Right cardiac atrium (tissue), 5 donors: ENCODE results near the gene SLC9A5. TPM values are rescaled to one million over a fixed set of nuclear protein-coding genes. Genes with fewer than 3 reads are reported as not detected.

Source experiments
- ATAC-seq, 2 donors: fragments of 200-7000 bp; cut with Tn5 transposase; one replicate each; pipeline versions ENCODE4 v1.8.0 to v1.9.1; 2020; ENCODE audit warnings: moderate library complexity in 2 of 2, mild to moderate bottlenecking in 1 of 2
- DNase-seq, 3 donors: peaks; one replicate each; pipeline ENCODE4 v3.0.0-alpha.2; 2020
- H3K27ac ChIP-seq: one replicate; pipeline ENCODE4 v1.5.1; 2013; ENCODE audit warnings: mild to moderate bottlenecking, low read length, control low read depth, moderate library complexity
- H3K27me3 ChIP-seq: one replicate; pipeline ENCODE4 v1.6.1; 2013; ENCODE audit not compliant: control insufficient read depth, insufficient read depth
- H3K4me1 ChIP-seq: one replicate; pipeline ENCODE4 v1.6.1; 2013; ENCODE audit warnings: low read length; ENCODE audit not compliant: control insufficient read depth, insufficient read depth
- H3K4me3 ChIP-seq: one replicate; pipeline ENCODE4 v1.5.1; 2013; ENCODE audit warnings: low read length, control low read depth
- H3K9me3 ChIP-seq: one replicate; pipeline ENCODE4 v1.6.1; 2013; ENCODE audit warnings: low read length; ENCODE audit not compliant: control insufficient read depth
- WGBS: extraction: QIAGEN DNeasy Blood & Tissue Kit; methylation state at CpG from one replicate; pipeline ENCODE4 v1.1.7; 2013; 5-methylcytosine and 5-hydroxymethylcytosine counted together
- intact Hi-C, 4 donors: fragments of 100-400 bp; cut with DNase I; formaldehyde crosslinking; loops; one replicate each; pipeline versions ENCODE4 v1.11.0 to v1.14.0; 2022 to 2023
- polyA plus RNA-seq: library from polyadenylated mRNA; stranded (reverse); fragments of 200-250 nt; gene quantifications from one replicate; pipeline ENCODE4 v1.2.3, GENCODE V29; 2013
- total RNA-seq, 4 donors: library from RNA; stranded (reverse); fragmentation: NEBNext Ultra II Directional; extraction: Animal tissue kit (Norgen Biotek cat#: 25700); gene quantifications; one replicate each; pipeline ENCODE4 v1.2.1, GENCODE V29; 2021
- donor health status: healthy with polysubstance abuse.
- donor health status: DM: no; HTN: yes; CAD: no.
- donor health status: DM: no; HTN: no; CAD: no.
- donor health status: DM: no; HTN: yes; CAD: no; lungs with severe emphysema.
- donor health status: DM: yes; HTN: yes; CAD: no.

Gene SLC9A5
- total and polyA plus RNA-seq, 5 donors, result 1.9 to 2.9 (median 2.3) TPM

- Histone ChIP-seq H3K9me3 (no peaks in the 10 kb centered on the region), H3K27ac (no peak overlapping the region), H3K27me3 (no peaks in the 10 kb centered on the region), H3K4me3 (peak overlapping the region; percentile 58), H3K4me1 (peaks cover 6% of the 10 kb centered on the region)
- no peak for ATAC-seq
- intact Hi-C loops, result loop anchor here in 1 of 4 donors (10.0 kb wide), 1 partner anchor 145 kb away; the partner anchor contains the start of gene TPPP3
- 19% methylated on average over 22 of the region's 22 CpGs for WGBS
- DNase-seq, result peak; percentile 0 to 64 (median 63)
Observed at GRCh38 chr16:67249178-67250044, 632 bp downstream of the SLC9A5 start.

DNA sequence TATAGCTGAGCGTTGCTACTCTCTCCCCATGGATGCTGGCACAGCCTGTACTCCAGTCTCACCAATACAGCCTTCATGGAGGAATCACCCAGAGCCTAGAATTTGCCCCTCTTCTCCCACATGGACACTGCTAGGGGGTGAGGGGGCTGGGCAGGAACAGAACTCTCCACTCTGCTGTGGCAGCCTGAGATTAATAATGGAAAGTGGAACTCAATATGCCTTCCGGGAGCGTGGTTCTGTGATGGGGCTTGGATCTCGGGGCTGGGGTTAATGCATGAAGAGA is 1.2 kb downstream of the SLC9A5 start:
- WGBS, result 76% methylated on average over 4 of the region's 4 CpGs
- intact Hi-C loops, result loop anchor here in 1 of 4 donors (10.0 kb wide), 1 partner anchor 145 kb away; the partner anchor contains the start of gene TPPP3

DNA sequence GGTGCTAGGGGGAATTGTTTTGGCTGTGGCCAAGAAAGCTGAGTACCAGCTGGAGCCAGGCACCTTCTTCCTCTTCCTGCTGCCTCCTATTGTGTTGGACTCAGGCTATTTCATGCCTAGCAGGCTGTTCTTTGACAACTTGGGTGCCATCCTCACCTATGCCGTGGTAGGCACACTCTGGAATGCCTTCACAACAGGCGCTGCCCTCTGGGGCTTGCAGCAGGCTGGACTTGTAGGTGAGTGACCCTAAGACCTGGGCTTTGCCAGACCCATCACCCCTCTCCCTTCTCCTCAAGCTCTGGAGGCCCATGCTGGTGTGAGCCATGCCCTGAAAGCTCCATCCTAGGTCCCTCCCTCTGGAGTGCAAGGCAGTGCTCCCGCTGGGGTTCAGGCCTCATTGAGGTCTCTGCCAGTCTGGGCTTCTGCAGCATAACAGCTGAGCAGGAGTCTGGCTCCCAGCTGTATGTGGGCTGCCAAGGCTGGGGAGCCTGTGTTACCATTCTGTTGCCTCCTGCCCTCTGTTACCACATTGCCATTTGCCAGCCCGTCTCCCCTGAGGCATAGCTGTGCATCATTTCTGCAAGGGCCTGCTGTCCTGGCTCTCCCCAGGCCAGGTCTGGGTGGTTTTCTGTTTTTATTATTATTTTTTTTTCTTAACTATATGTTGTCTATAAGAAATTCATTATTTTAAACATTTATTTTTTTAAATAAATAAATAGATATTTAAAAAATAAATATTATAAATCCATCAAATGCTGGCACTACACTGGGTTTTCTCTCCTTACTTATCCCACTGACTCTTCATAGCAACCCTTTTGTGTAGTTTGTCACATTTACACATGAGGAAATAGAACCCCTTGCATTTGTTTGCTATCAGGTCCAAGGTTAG is 4.1 kb downstream of the SLC9A5 start:
- WGBS, result 88% methylated on average over 4 of the region's 4 CpGs
- Histone ChIP-seq H3K9me3 (no peaks in the 10 kb centered on the region), H3K27ac (no peak overlapping the region), H3K4me3 (no peak overlapping the region), H3K27me3 (no peaks in the 10 kb centered on the region), H3K4me1 (no peaks in the 10 kb centered on the region)
- intact Hi-C loops, result loop anchor here in 1 of 4 donors (10.0 kb wide), 1 partner anchor 142 kb away; the partner anchor contains the start of gene TPPP3
- DNase-seq (peak in 1 of 3 donors; percentile 20), ATAC-seq (no peak)

More for the DNA sequence above, 1.2 kb downstream of the SLC9A5 start:
- H3K4me3 ChIP-seq, result no peak overlapping the region
- peak in 1 of 3 donors; percentile 5 for DNase-seq
- no peak overlapping the region for H3K27ac ChIP-seq
- no peaks in the 10 kb centered on the region for H3K9me3 ChIP-seq
- H3K4me1 ChIP-seq, result peaks cover 2% of the 10 kb centered on the region
- no peaks in the 10 kb centered on the region for H3K27me3 ChIP-seq
- no peak for ATAC-seq

GRCh38 chr16:67254801-67255552 is 6.2 kb downstream of the SLC9A5 start:
- Histone ChIP-seq H3K27me3 (no peaks in the 10 kb centered on the region), H3K9me3 (no peaks in the 10 kb centered on the region), H3K27ac (no peak overlapping the region), H3K4me3 (no peak overlapping the region), H3K4me1 (no peaks in the 10 kb centered on the region)
- no peak for ATAC-seq
- 79% methylated on average over 18 of the region's 18 CpGs for WGBS
- DNase-seq, result peak in 1 of 3 donors; percentile 9
- intact Hi-C loops, result loop anchor here in 1 of 4 donors (10.0 kb wide), 1 partner anchor 140 kb away; the partner anchor contains the start of gene TPPP3

DNA sequence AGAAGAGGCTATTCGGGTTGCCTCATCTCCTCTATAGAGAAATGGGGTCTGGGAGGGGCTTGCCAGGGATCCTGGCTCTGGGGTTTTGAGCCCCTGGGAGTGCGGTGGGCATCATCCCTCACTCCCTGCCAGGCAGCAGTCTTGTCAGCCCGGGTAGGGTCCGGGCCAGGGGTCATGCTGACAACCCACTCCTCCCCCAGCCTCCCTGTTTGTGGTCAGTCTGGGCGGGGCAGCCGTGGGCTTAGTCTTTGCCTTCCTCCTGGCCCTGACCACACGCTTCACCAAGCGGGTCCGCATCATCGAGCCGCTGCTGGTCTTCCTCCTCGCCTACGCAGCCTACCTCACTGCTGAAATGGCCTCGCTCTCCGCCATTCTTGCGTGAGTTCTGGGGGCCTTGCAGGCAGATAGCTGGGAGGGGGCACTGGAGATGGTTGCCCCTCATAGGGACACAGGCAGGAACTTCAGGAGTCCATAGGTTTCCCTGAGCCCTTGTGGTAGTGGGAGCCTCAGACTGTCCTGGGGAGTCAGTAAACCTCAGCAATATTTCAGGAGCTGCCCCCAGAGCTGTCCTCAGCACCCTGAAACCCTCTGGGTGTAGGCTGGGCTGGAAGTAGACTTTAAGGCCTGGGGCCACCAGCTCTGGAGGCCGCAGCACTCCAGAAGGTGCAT is 6.9 kb downstream of the SLC9A5 start:
- intact Hi-C loops, result loop anchor here in 1 of 4 donors (10.0 kb wide), 1 partner anchor 139 kb away; the partner anchor contains the start of gene TPPP3
- Histone ChIP-seq H3K4me1 (no peaks in the 10 kb centered on the region), H3K27ac (no peak overlapping the region), H3K4me3 (no peak overlapping the region), H3K9me3 (no peaks in the 10 kb centered on the region), H3K27me3 (no peaks in the 10 kb centered on the region)
- DNase-seq (peak in 1 of 3 donors; percentile 4), ATAC-seq (no peak)
- WGBS, result 92% methylated on average over 17 of the region's 17 CpGs

DNA sequence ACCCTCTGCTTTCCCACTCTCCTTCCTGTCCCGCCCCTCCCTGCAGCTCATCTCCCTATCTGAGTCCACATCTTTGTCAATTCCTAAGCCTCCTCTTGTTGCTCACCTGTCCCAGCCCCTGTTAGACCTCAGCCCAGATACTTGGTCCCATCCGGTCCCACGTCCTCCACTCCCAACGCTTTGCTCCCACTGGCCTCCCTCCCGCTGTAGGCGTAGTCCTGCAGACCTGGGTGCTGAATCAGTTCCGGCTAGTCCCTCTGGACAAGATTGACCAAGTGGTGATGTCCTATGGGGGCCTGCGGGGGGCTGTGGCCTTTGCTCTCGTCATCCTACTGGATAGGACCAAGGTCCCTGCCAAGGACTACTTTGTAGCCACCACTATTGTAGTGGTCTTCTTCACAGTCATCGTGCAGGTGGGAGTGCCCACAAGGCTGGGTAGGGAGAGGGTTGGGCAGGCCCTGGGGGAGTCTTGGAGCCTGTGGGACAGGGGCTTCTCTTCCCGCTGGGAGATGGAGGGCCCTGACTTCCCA is 8.0 kb downstream of the SLC9A5 start:
- WGBS, result 96% methylated on average over 11 of the region's 11 CpGs
- Histone ChIP-seq H3K9me3 (no peaks in the 10 kb centered on the region), H3K27me3 (no peaks in the 10 kb centered on the region), H3K27ac (no peak overlapping the region), H3K4me3 (no peak overlapping the region), H3K4me1 (no peaks in the 10 kb centered on the region)
- peak in 1 of 3 donors; percentile 4 for DNase-seq
- no peak for ATAC-seq
- intact Hi-C loops, result loop anchor here in 1 of 4 donors (10.0 kb wide), 1 partner anchor 138 kb away; the partner anchor contains the start of gene TPPP3

DNA sequence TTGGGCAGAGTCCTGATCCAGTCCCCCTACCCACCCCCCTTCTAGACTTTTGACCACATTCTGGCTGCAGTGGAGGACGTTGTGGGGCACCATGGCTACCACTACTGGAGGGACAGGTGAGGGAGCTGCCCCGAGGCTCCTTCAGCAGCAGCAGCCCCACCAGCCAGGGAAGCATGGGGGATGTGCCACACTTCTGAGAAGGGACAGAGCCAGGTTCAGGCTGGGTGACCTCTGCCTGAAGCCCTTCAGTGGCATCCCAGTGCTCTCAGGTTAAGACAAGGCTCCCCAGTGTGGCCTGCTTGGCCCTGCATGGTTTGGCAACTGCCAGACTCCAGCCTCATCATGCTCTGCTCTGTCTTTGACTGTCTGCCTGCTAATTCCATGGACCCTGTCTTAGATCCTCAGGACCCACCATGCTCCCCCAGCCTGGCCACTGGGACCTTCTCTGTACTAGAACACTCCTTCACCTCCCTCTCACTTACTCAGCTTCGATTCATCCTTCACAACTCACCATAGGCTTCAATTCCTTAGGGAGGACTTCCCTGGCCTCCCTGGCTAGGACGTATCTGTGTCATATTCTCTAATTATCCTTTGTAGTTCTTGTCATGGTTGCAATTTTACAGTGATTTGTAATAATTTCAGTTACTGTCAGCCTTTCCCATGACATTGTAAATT is 8.8 kb downstream of the SLC9A5 start:
- Histone ChIP-seq H3K4me1 (no peaks in the 10 kb centered on the region), H3K27ac (no peak overlapping the region), H3K27me3 (no peaks in the 10 kb centered on the region), H3K9me3 (no peaks in the 10 kb centered on the region), H3K4me3 (no peak overlapping the region)
- DNase-seq, result peak in 1 of 3 donors; percentile 2
- 86% methylated on average over 4 of the region's 4 CpGs for WGBS
- intact Hi-C loops, result loop anchor here in 1 of 4 donors (10.0 kb wide), 1 partner anchor 137 kb away; the partner anchor contains the start of gene TPPP3
- ATAC-seq, result no peak

- intact Hi-C loops, result loop anchor here in 1 of 4 donors (10.0 kb wide), 1 partner anchor 137 kb away; the partner anchor contains the start of gene TPPP3
- WGBS, result 83% methylated on average over 11 of the region's 11 CpGs
- Histone ChIP-seq H3K27me3 (no peaks in the 10 kb centered on the region), H3K27ac (no peak overlapping the region), H3K4me3 (no peak overlapping the region), H3K4me1 (no peaks in the 10 kb centered on the region), H3K9me3 (no peaks in the 10 kb centered on the region)
- ATAC-seq (no peak), DNase-seq (peak in 1 of 3 donors; percentile 6)
Observed at GRCh38 chr16:67258161-67258835, 9.5 kb downstream of the SLC9A5 start.

GRCh38 chr16:67259705-67260104 is 10.9 kb downstream of the SLC9A5 start:
- Histone ChIP-seq H3K4me1 (no peaks in the 10 kb centered on the region), H3K9me3 (no peaks in the 10 kb centered on the region), H3K4me3 (no peak overlapping the region), H3K27me3 (no peaks in the 10 kb centered on the region), H3K27ac (no peak overlapping the region)
- WGBS, result 92% methylated on average over 12 of the region's 12 CpGs
- no peak for ATAC-seq
- peak in 1 of 3 donors; percentile 3 for DNase-seq
- intact Hi-C loops, result loop anchor here in 2 of 4 donors (10.0 kb wide), 2 partner anchors 135 to 145 kb away; partner anchors contain the start of gene TPPP3 (in 1 of the 2)
